Middle frontal gyrus (tissue), 1 donor: ENCODE measurements around the gene ABHD13.
"Not testable (repeated sequence)": the region's sequence is repeated elsewhere in the genome, so short reads cannot be mapped to it uniquely, and the experiment has no call there.

Experiments used
- DNase-seq: peaks from one replicate; pipeline ENCODE4 v3.0.0-alpha.2; 2015; ENCODE audit warnings: low spot score; ENCODE audit errors: extremely low spot score

Gene ABHD13

GRCh38 chr13:108223687-108224503 is 5.7 kb downstream of the ABHD13 start:
- no peak for DNase-seq

- DNase-seq: no peak
Observed at GRCh38 chr13:108225440-108225839, 7.2 kb downstream of the ABHD13 start.

- DNase-seq: no peak
Observed at GRCh38 chr13:108226184-108226583, 8.0 kb downstream of the ABHD13 start.

GRCh38 chr13:108227651-108228272 is 9.6 kb downstream of the ABHD13 start:
- peak; percentile 46 for DNase-seq

GRCh38 chr13:108230377-108230776 is 12.2 kb downstream of the ABHD13 start:
- no peak for DNase-seq

GRCh38 chr13:108249150-108249549 is 31.0 kb downstream of the ABHD13 start:
- DNase-seq: no peak

- DNase-seq: no peak
Observed at GRCh38 chr13:108257248-108257647, 39.1 kb downstream of the ABHD13 start.

GRCh38 chr13:108263621-108264355 is 45.6 kb downstream of the ABHD13 start:
- no peak for DNase-seq

- DNase-seq: no peak
Observed at GRCh38 chr13:108266321-108266990, 48.3 kb downstream of the ABHD13 start.

GRCh38 chr13:108267347-108267746 is 49.2 kb downstream of the ABHD13 start:
- no peak for DNase-seq

GRCh38 chr13:108267855-108268254 is 49.7 kb downstream of the ABHD13 start:
- DNase-seq: not testable (repeated sequence)

- no peak for DNase-seq
Observed at GRCh38 chr13:108268466-108269112, 50.4 kb downstream of the ABHD13 start.

- DNase-seq: no peak
Observed at GRCh38 chr13:108269601-108270328, 51.6 kb downstream of the ABHD13 start, which contains the start of gene TNFSF13B. TNFSF13B (plus strand) TSS chr13:108269718; CDS start chr13:108269896, 178 bp downstream.

- DNase-seq: no peak
Observed at GRCh38 chr13:108270442-108270841, 52.2 kb downstream of the ABHD13 start.

- no peak for DNase-seq
Observed at GRCh38 chr13:108272333-108272732, 54.1 kb downstream of the ABHD13 start.

- no peak for DNase-seq
Observed at GRCh38 chr13:108273429-108274118, 55.4 kb downstream of the ABHD13 start.

- DNase-seq: no peak
Observed at GRCh38 chr13:108274718-108275117, 56.5 kb downstream of the ABHD13 start.

- no peak for DNase-seq
Observed at GRCh38 chr13:108276060-108276459, 57.9 kb downstream of the ABHD13 start.

- no peak for DNase-seq
Observed at GRCh38 chr13:108278466-108278865, 60.3 kb downstream of the ABHD13 start.

GRCh38 chr13:108281901-108282300 is 63.7 kb downstream of the ABHD13 start:
- DNase-seq: no peak
